Peyer's patch (tissue), 4 donors: ENCODE data around the gene RNPEP.

ENCODE experiments used
- CTCF ChIP-seq, 6 experiments: fragments of 450-650 bp in 4 of 6; fragments of 200-600 bp in 2 of 6; sonication (generic) in 1 of 6; IDR thresholded peaks; one replicate each; pipeline ENCODE4 v1.5.1; 2017 to 2019; ENCODE audit warnings: antibody characterized with exemption in 6 of 6, mild to moderate bottlenecking in 3 of 6, moderate library complexity in 1 of 6
- POLR2A ChIP-seq, 2 donors: fragments of 450-650 bp; IDR thresholded peaks; one replicate each; pipeline ENCODE4 v1.5.1; 2017; ENCODE audit warnings: antibody characterized with exemption in 2 of 2, mild to moderate bottlenecking in 2 of 2, moderate library complexity in 2 of 2

GRCh38 chr1:201999625-202000238 is 17.3 kb downstream of the RNPEP start:
- TF ChIP-seq POLR2A (IDR thresholded peaks at IDR 0.05) = no peak
- TF ChIP-seq CTCF (IDR thresholded peaks at IDR 0.05) = peak; percentile 10 to 86 (median 72)
